Jurkat, Clone E6-1 (cell line): ENCODE measurements around the gene SYNPR.
"Not testable (repeated sequence)": the region's sequence is repeated elsewhere in the genome, so short reads cannot be mapped to it uniquely, and the experiment has no call there.

Experiments
- DNase-seq: peaks from one replicate; pipeline ENCODE4 v3.0.0-alpha.2; 2011; ENCODE audit warnings: low read depth, low spot score
- H3K4me3 ChIP-seq: 2 replicates; pipeline ENCODE4 v1.5.1; 2011; ENCODE audit warnings: mild to moderate bottlenecking, low read length, control low read depth, moderate library complexity

Gene SYNPR

DNA sequence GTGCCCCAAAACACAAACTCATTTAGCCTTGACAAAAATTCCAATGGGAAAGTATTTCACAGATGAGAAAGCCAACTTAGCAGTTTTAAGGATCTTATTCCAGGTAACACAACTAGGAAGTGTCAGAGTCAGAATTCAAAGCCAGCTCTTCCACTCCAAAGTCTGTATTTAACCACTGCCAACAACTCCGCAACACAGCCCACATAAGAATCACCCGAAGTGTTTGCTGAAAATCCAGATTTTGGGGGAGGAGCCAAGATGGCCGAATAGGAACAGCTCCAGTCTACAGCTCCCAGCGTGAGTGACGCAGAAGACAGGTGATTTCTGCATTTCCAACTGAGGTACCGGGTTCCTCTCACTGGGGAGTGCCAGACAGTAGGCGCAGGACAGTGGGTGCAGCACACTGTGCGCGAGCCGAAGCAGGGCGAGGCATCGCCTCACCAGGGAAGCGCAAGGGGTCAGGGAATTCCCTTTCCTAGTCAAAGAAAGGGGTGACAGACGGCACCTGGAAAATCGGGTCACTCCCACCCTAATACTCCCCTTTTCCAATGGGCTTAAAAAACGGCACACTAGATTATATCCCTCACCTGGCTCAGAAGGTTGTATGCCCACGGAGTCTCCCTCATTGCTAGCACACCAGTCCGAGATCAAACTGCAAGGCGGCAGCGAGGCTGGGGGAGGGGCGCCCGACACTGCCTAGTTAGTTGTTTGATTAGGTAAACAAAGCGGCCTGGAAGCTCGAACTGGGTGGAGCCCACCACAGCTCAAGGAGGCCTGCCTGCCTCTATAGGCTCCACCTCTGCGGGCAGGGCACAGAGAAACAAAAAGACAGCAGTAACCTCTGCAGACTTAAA lies 367.0 kb downstream of the SYNPR start:
- not testable (repeated sequence) for DNase-seq, H3K4me3 ChIP-seq

DNA sequence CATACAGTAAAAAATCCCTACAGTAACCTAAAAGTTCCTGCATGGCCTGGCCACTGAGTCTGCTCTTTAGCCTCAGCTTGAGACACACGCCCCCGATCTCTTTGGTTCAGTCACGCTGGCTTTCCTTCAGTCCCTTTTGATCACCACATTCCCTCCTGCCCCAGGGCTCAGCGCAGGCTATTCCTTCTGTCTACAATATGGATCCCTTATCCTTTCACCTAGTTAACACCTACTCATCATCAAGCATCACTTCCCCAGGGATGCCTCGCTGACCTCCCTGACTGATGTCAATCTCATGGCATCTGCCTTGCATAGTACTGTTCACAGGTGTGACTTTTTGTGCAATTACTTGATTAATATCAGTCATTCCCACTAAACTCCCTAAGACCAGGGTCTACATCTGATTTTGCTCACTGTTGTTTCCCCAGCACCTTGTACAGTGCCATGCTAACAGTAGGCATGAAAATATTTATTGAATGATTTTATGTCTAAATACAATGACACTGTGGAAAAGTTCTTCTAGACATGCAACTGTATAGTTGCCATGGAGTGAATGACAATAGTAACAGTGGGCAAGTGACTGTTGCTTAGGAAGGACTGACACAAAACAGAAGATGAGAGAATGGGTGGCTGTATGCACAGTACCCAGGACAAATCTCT lies 374.1 kb downstream of the SYNPR start, which contains the start of gene SNTN:
Gene SNTN (plus strand): TSS at position 610 of the 660 bp plus-strand sequence. CDS start 13 bp downstream, at position 623.
- no peak within 1 kb of the TSS for H3K4me3 ChIP-seq
- no peak for DNase-seq

DNA sequence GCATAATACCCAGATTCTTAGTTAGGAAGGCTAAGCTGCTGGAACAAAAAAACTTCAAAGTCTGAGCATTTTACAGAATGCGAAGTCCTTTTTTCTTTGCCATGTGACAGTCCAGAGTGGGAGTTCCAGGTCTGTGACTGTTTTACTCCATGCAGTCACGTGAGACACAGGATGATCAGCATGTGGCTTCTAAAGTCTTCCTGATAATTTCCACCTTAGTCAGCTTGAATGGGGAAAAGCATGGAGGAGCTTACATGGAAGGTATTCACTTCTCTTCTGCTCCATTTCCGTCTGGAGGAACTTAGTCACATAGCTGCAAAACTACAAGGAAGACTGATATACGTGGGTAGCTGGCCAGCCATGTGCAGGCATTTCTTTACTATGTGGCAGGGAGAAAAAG lies 376.1 kb downstream of the SYNPR start:
- H3K4me3 ChIP-seq, result no peak overlapping the region
- DNase-seq, result no peak

GRCh38 chr3:63654931-63655330 lies 376.8 kb downstream of the SYNPR start:
- no peak for DNase-seq
- no peak overlapping the region for H3K4me3 ChIP-seq

- DNase-seq, result no peak
Observed at GRCh38 chr3:63655519-63655918, 377.4 kb downstream of the SYNPR start.

GRCh38 chr3:63656786-63657185 lies 378.7 kb downstream of the SYNPR start:
- no peak for DNase-seq
- no peak overlapping the region for H3K4me3 ChIP-seq

More at GRCh38 chr3:63655519-63655918, 377.4 kb downstream of the SYNPR start:
- H3K4me3 ChIP-seq, result no peak overlapping the region

- peak; percentile 1 for DNase-seq
- H3K4me3 ChIP-seq, result no peak overlapping the region
Observed at GRCh38 chr3:63661242-63661641, 383.1 kb downstream of the SYNPR start.

DNA sequence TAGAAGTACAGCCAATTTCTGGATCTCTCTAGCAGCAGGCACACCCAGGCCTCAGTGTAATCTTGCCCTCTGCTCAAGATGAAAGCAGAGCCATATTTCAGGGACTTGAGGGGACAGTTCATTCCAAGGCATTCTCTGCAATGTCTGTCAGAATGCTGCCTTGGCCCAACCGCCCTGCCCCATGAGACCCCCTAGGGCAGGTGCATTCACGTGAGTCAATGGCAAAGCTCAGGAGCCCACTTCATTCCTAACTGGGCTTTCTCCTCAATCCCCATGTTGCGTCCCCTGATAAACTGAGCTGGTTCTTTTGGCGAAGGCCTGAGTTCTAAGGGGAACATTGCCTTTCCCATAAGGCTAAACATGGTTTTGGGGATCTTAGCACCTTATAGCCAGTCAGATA lies 383.9 kb downstream of the SYNPR start:
- H3K4me3 ChIP-seq, result no peak overlapping the region
- no peak for DNase-seq

DNA sequence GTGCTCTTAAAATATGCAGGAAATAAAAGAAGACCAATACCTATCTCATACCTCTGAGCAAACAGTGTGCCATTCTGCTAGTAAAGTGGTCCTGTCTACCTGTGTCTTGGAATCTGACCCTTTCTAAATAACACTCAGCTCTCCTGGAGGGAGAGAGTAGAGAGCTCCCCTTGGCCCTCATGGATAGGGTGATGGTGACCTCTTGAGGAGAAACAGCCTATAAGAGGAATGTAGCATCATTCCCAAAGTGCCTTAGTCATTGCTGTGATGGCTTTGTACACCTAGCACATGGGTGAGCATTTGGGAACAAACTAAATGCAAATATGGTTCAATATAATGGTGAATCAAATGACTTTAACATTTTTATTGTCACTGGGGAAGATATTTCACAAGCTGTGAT lies 384.4 kb downstream of the SYNPR start:
- no peak for DNase-seq
- H3K4me3 ChIP-seq, result no peak overlapping the region
